Gastroesophageal sphincter (tissue), 3 donors: ENCODE measurements around the gene NEDD4L.

Source experiments
- CTCF ChIP-seq, 4 experiments: fragments of 200-600 bp in 2 of 4; fragments of 450-650 bp in 2 of 4; sonication (generic) in 1 of 4; IDR thresholded peaks; one replicate each; pipeline ENCODE4 v1.5.1; 2017 to 2019; ENCODE audit warnings: antibody characterized with exemption in 4 of 4, mild to moderate bottlenecking in 2 of 4, moderate library complexity in 2 of 4
- EP300 ChIP-seq: sonication (generic); formaldehyde crosslinking; IDR thresholded peaks from one replicate; pipeline ENCODE4 v1.6.1; 2017; ENCODE audit warnings: antibody characterized with exemption, mild to moderate bottlenecking
- POLR2A ChIP-seq, 2 donors: fragments of 450-650 bp; IDR thresholded peaks; one replicate each; pipeline ENCODE4 v1.6.1; 2017; ENCODE audit warnings: antibody characterized with exemption in 2 of 2, mild to moderate bottlenecking in 2 of 2, moderate library complexity in 1 of 2
- POLR2AphosphoS5 ChIP-seq: sonication (generic); formaldehyde crosslinking; IDR thresholded peaks from one replicate; pipeline ENCODE4 v1.6.1; 2017; ENCODE audit warnings: antibody characterized with exemption

DNA sequence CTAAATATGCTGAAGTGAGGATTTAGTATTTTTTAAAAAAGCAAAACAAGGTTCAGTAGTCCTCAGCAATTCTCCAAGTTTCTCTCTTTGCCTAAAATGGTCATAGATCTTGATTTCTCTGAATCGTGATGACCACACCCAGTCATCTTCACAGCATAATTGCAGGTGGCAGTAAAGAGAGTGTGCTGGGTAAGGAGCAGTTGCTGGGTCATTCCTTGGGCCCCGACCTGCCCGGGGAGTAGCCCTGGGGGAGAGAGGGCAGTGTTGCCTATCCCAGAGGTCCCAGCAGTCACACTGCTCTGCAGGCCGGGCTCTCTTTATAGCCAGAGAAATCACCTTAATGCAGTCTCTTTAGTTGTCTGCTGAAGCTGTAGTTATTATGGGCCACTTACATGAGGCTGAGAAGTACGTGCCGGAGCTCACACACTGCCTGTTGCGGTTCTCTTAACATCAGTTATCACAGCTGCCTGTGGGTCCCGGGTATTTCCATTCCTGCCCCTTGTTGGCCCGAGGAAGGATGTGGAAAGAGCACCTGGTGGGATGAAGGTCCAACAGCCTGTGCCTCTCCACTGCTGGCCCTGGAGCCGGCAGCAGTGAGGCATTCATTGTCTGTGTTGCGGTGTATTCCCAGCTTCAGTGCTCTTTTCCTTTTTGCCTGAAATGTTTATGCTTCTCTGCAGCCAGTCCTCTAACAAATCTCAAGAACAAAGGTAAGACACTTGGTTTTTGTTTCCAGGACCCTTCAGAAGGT lies 354.8 kb downstream of the NEDD4L start:
- TF ChIP-seq POLR2A (IDR thresholded peaks at IDR 0.05) (no peak), CTCF (IDR thresholded peaks at IDR 0.05) (no peak), POLR2AphosphoS5 (no peak), EP300 (no peak)
